ENCODE measurements around the gene CFAP119.

The CFAP119 gene

DNA sequence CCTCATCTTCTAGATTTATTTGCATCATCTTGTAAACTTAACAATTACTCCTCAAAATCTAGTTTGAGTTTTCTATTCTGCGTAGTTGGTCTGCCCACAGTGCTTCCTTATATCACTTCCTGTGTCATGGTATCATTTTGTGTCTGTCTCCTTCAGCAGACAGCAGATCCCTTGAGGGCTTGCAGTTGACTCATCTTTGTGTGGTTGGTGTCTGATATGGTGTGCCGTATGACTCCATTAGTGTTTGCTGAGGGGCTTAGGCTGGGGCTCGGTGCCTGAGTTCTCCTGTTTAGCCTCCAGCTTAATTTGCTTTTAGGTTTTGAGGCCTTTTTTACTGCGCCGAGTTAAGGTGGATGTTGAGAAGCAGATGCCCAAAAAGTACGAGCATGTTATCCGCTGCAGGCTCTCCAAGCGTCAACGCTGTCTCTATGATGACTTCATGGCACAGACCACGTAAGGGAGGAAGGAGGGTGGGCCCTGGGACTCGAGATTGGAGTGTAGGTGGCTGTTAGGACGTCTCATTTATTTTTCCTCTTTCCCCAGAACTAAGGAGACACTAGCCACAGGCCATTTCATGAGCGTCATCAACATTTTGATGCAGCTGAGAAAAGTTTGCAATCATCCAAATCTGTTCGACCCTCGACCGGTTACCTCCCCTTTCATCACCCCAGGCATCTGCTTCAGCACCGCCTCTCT is 46.0 kb downstream of the CFAP119 start:
- H3K9ac ChIP-seq (ENCODE audit: low read length), result no peak overlapping the region
- no peaks in the 10 kb centered on the region for H3K27me3 ChIP-seq (ENCODE audit: low read depth, low read length)
- TF ChIP-seq EZH2phosphoT487 (IDR thresholded peaks at IDR 0.05; ENCODE audit: low read depth), result no peak
- no peak for TF ChIP-seq CTCF (IDR thresholded peaks at IDR 0.05; ENCODE audit: low read depth, low read length)
- peaks cover 37% of the 10 kb centered on the region for H3K79me2 ChIP-seq (ENCODE audit: low read length)
- H3K4me3 ChIP-seq (ENCODE audit: low read length), result no peak overlapping the region
- H3K36me3 ChIP-seq (replicated peaks; ENCODE audit: low read depth, low read length), result peaks cover 69% of the 10 kb centered on the region
- H3K27ac ChIP-seq (ENCODE audit: low read length), result peak overlapping the region; percentile 67
- no peaks in the 10 kb centered on the region; the same call in 1 of the 2 replicates for H4K20me1 ChIP-seq (ENCODE audit: insufficient read depth, low read length)
- H2AFZ ChIP-seq (ENCODE audit: low read depth, low read length), result no peak overlapping the region
- H3K4me1 ChIP-seq (ENCODE audit: low read length), result peaks cover 16% of the 10 kb centered on the region
- peak overlapping the region; percentile 12; the same call in 1 of the 2 replicates for H3K4me2 ChIP-seq (ENCODE audit: low read length)
- H3K9me3 ChIP-seq (ENCODE audit: insufficient read depth, low read length), result no peaks in the 10 kb centered on the region

- H3K79me2 ChIP-seq (ENCODE audit: low read length), result peaks cover 10% of the 10 kb centered on the region
- no peaks in the 10 kb centered on the region for H4K20me1 ChIP-seq (ENCODE audit: insufficient read depth, low read length)
- H3K36me3 ChIP-seq (replicated peaks; ENCODE audit: low read depth, low read length), result peaks cover 78% of the 10 kb centered on the region
These were observed 50.1 kb downstream of the CFAP119 start for GRCh38 chr16:30711712-30712111.

GRCh38 chr16:30710971-30711370 is 50.9 kb downstream of the CFAP119 start:
- no peak overlapping the region for H3K4me2 ChIP-seq (ENCODE audit: low read length)

More at GRCh38 chr16:30711712-30712111, 50.1 kb downstream of the CFAP119 start:
- TF ChIP-seq CTCF (IDR thresholded peaks at IDR 0.05; ENCODE audit: low read depth, low read length), result no peak
- no peak for TF ChIP-seq EZH2phosphoT487 (IDR thresholded peaks at IDR 0.05; ENCODE audit: low read depth)
- no peak overlapping the region for H3K27ac ChIP-seq (ENCODE audit: low read length)
- H3K9ac ChIP-seq (ENCODE audit: low read length), result no peak overlapping the region
- H3K4me3 ChIP-seq (ENCODE audit: low read length), result no peak overlapping the region
- no peaks in the 10 kb centered on the region for H3K27me3 ChIP-seq (ENCODE audit: low read depth, low read length)
- H2AFZ ChIP-seq (ENCODE audit: low read depth, low read length), result no peak overlapping the region
- H3K4me1 ChIP-seq (ENCODE audit: low read length), result peaks cover 16% of the 10 kb centered on the region
- H3K4me2 ChIP-seq (ENCODE audit: low read length), result no peak overlapping the region
- H3K9me3 ChIP-seq (ENCODE audit: insufficient read depth, low read length), result no peaks in the 10 kb centered on the region

More at GRCh38 chr16:30710971-30711370, 50.9 kb downstream of the CFAP119 start:
- Histone ChIP-seq H3K4me1 (ENCODE audit: low read length) (peaks cover 14% of the 10 kb centered on the region), H3K27ac (ENCODE audit: low read length) (no peak overlapping the region), H3K27me3 (ENCODE audit: low read depth, low read length) (no peaks in the 10 kb centered on the region), H3K4me3 (ENCODE audit: low read length) (no peak overlapping the region), H3K79me2 (ENCODE audit: low read length) (peaks cover 3% of the 10 kb centered on the region), H2AFZ (ENCODE audit: low read depth, low read length) (no peak overlapping the region), H3K9ac (ENCODE audit: low read length) (no peak overlapping the region), H3K36me3 (replicated peaks; ENCODE audit: low read depth, low read length) (peaks cover 78% of the 10 kb centered on the region), H4K20me1 (ENCODE audit: insufficient read depth, low read length) (no peaks in the 10 kb centered on the region), H3K9me3 (ENCODE audit: insufficient read depth, low read length) (no peaks in the 10 kb centered on the region)
- TF ChIP-seq CTCF (IDR thresholded peaks at IDR 0.05; ENCODE audit: low read depth, low read length), result no peak
- TF ChIP-seq EZH2phosphoT487 (IDR thresholded peaks at IDR 0.05; ENCODE audit: low read depth), result no peak
